HCT116 (cell line): Measurements from ENCODE around the gene UTF1. TPM values are rescaled to one million over a fixed set of nuclear protein-coding genes. Genes with fewer than 3 reads are reported as not detected.

ENCODE experiments used
- ATAC-seq: fragments of 200-7000 bp; cut with Tn5 transposase; 2 replicates; pipeline ENCODE4 v1.9.1; 2020; ENCODE audit warnings: mild to moderate bottlenecking, moderate library complexity
- BruUV-seq: library from RNA; stranded (reverse); fragments of 400-500 nt; replicated peaks from 2 replicates; lab custom pipeline; 2021; lab: Mats Ljungman, UMichigan
- CTCF ChIA-PET: fragments of 300-600 bp; sonication (Branson Sonifier 250); formaldehyde crosslinking; loops from one replicate; lab custom pipeline; 2021; ENCODE audit warnings: antibody characterized with exemption; lab: Charles Lee
- POLR2A ChIA-PET: fragments of 300-600, 350-600 bp; sonication (Branson Sonifier 250); formaldehyde crosslinking; loops from one replicate; lab custom pipeline; 2021; ENCODE audit warnings: antibody characterized with exemption; lab: Charles Lee
- RAD21 ChIA-PET, 2 experiments: fragments of 300-600 bp; sonication (Branson Sonifier 250); formaldehyde crosslinking; loops; one replicate each; lab custom pipeline; 2023; ENCODE audit warnings: low total read pairs in 2 of 2; ENCODE audit not compliant: uncharacterized antibody in 2 of 2, unreplicated experiment in 2 of 2, low non-redundant PET in 1 of 2; lab: Charles Lee
- DNase-seq: peaks from one replicate; pipeline ENCODE4 v3.0.0-alpha.2; 2010; ENCODE audit warnings: low read depth, low spot score
- H2AFZ ChIP-seq: fragments of 200-600 bp; shearing (Covaris generic), sonication (generic); 2 replicates; pipeline ENCODE4 v1.6.1; 2017; ENCODE audit warnings: low read depth, mixed run types, mixed read lengths, antibody characterized with exemption, low read length; ENCODE audit not compliant: poor library complexity, severe bottlenecking
- H3K27ac ChIP-seq: 2 replicates; pipeline ENCODE4 v1.5.1; 2012; ENCODE audit warnings: low read depth, low read length
- H3K27me3 ChIP-seq: fragments of 200-600 bp; sonication (generic); 2 replicates; pipeline ENCODE4 v1.6.1; 2016; ENCODE audit warnings: mixed run types, low read length, mixed read lengths; ENCODE audit not compliant: insufficient read depth
- H3K36me3 ChIP-seq, 2 experiments: fragments of 200-500 bp in 1 of 2; fragments of 200-600 bp in 1 of 2; sonication (Bioruptor generic) in 1 of 2; sonication (generic) in 1 of 2; 2 replicates each; pipeline versions ENCODE4 v1.5.1 to v1.6.1; 2014 to 2016; ENCODE audit warnings: low read length in 2 of 2, inconsistent platforms in 1 of 2, mixed read lengths in 1 of 2, mixed run types in 1 of 2; ENCODE audit not compliant: insufficient read depth in 2 of 2, control insufficient read depth in 1 of 2
- H3K4me1 ChIP-seq, 2 experiments: fragments of 200-600 bp in 1 of 2; sonication (generic) in 1 of 2; 2 replicates each; pipeline versions ENCODE4 v1.5.1 to v1.6.1; 2012 to 2017; ENCODE audit warnings: low read length in 2 of 2, inconsistent platforms in 1 of 2, mild to moderate bottlenecking in 1 of 2, mixed read lengths in 1 of 2, mixed run types in 1 of 2, moderate library complexity in 1 of 2; ENCODE audit not compliant: insufficient read depth in 2 of 2, control insufficient read depth in 1 of 2
- H3K4me2 ChIP-seq: fragments of 200-600 bp; sonication (generic); 2 replicates; pipeline ENCODE4 v1.6.1; 2017; ENCODE audit warnings: mixed run types, low read length, mixed read lengths
- H3K4me3 ChIP-seq, 2 experiments: fragments of 200-600 bp in 1 of 2; sonication (generic) in 1 of 2; replicated peaks in 1 of 2; 2 replicates each; pipeline ENCODE4 v1.5.1; 2011 to 2016; ENCODE audit warnings: low read length in 2 of 2, control low read depth in 1 of 2, low read depth in 1 of 2, mild to moderate bottlenecking in 1 of 2, mixed read lengths in 1 of 2, mixed run types in 1 of 2
- H3K79me2 ChIP-seq: fragments of 200-600 bp; sonication (generic); 2 replicates; pipeline ENCODE4 v1.6.1; 2017; ENCODE audit warnings: mild to moderate bottlenecking, mixed run types, low read length, moderate library complexity, mixed read lengths; ENCODE audit not compliant: insufficient read depth
- H3K9ac ChIP-seq: fragments of 200-600 bp; sonication (generic); 2 replicates; pipeline ENCODE4 v1.6.1; 2016; ENCODE audit warnings: low read length, mixed read lengths
- H3K9me2 ChIP-seq: fragments of 200-600 bp; sonication (generic), shearing (Covaris generic); 2 replicates; pipeline ENCODE4 v1.6.1; 2017; ENCODE audit warnings: mixed run types, mild to moderate bottlenecking, moderate library complexity; ENCODE audit not compliant: insufficient read depth
- H3K9me3 ChIP-seq, 2 experiments: fragments of 200-500 bp in 1 of 2; fragments of 200-600 bp in 1 of 2; sonication (Bioruptor generic) in 1 of 2; sonication (generic) in 1 of 2; 2 replicates each; pipeline ENCODE4 v1.6.1; 2014 to 2017; ENCODE audit warnings: low read length in 2 of 2, mixed read lengths in 2 of 2, inconsistent platforms in 1 of 2, low read depth in 1 of 2, mild to moderate bottlenecking in 1 of 2, mixed run types in 1 of 2, moderate library complexity in 1 of 2; ENCODE audit not compliant: control insufficient read depth in 1 of 2, insufficient read depth in 1 of 2
- H4K20me1 ChIP-seq: fragments of 200-600 bp; sonication (generic), shearing (Covaris generic); 2 replicates; pipeline ENCODE4 v1.6.1; 2017; ENCODE audit warnings: mixed run types, mild to moderate bottlenecking, moderate library complexity; ENCODE audit not compliant: insufficient read depth
- ATF3 ChIP-seq: IDR thresholded peaks from 2 replicates; pipeline ENCODE4 v1.6.1; 2012
- CTCF ChIP-seq, 3 experiments: fragments of 200-600 bp in 1 of 3; sonication (generic) in 1 of 3; IDR thresholded peaks in 2 of 3; conservative IDR thresholded peaks in 1 of 3; 2 replicates each; pipeline ENCODE4 v1.5.1; 2012 to 2017; ENCODE audit warnings: low read depth in 2 of 3, low read length in 2 of 3, antibody characterized with exemption in 1 of 3, borderline replicate concordance in 1 of 3, control low read depth in 1 of 3, mild to moderate bottlenecking in 1 of 3, mixed read lengths in 1 of 3, mixed run types in 1 of 3, moderate library complexity in 1 of 3; ENCODE audit not compliant: insufficient read depth in 1 of 3
- ELF1 ChIP-seq: IDR thresholded peaks from 2 replicates; pipeline ENCODE4 v1.6.1; 2012; ENCODE audit warnings: low read depth, borderline replicate concordance
- EZH2 ChIP-seq: fragments of 200-600 bp; sonication (generic); IDR thresholded peaks from 2 replicates; pipeline ENCODE4 v1.6.1; 2017; ENCODE audit warnings: antibody characterized with exemption, mixed run types
- intact Hi-C: fragments of 100-400 bp; cut with micrococcal nuclease; formaldehyde crosslinking; loops from 2 replicates; pipeline ENCODE4 v1.10.0; 2022
- total RNA-seq: library from RNA; stranded (reverse); gene quantifications from one replicate; pipeline ENCODE4 v1.2.1, GENCODE V29; 2021; ENCODE audit not compliant: unreplicated experiment

UTF1 gene
- total RNA-seq, 1 experiment from 2014 or later: not detected

- Histone ChIP-seq H3K9ac (no peak overlapping the region), H3K4me1 (no peaks in the 10 kb centered on the region), H3K79me2 (no peaks in the 10 kb centered on the region), H3K27ac (no peak overlapping the region), H3K9me2 (no peaks in the 10 kb centered on the region), H2AFZ (no peak overlapping the region), H3K4me3 (no peak overlapping the region), H3K4me2 (no peak overlapping the region), H4K20me1 (no peaks in the 10 kb centered on the region), H3K9me3 (no peaks in the 10 kb centered on the region), H3K36me3 (no peaks in the 10 kb centered on the region), H3K27me3 (no peaks in the 10 kb centered on the region)
- POLR2A ChIA-PET: no interaction called here
- DNase-seq (no peak), ATAC-seq (no peak)
- CTCF ChIA-PET: no interaction called here
- intact Hi-C loops: no loop called here
- TF ChIP-seq CTCF (IDR thresholded peaks at IDR 0.05 in 2 of 3, conservative IDR thresholded peaks at IDR 0.05 in 1 of 3; ENCODE audit: borderline replicate concordance in 1 of 3, insufficient read depth in 1 of 3, low read depth in 2 of 3, low read length in 2 of 3): no peak
- TF ChIP-seq ATF3: no peak
- no peak for TF ChIP-seq ELF1
- RAD21 ChIA-PET: no interaction called here
- BruUV-seq: no TSS peak
Measured at GRCh38 chr10:133199488-133199885, 30.5 kb upstream of the UTF1 start.

GRCh38 chr10:133199992-133200611, 29.9 kb upstream of the UTF1 start:
- POLR2A ChIA-PET: no interaction called here
- BruUV-seq: no TSS peak
- CTCF ChIA-PET: no interaction called here
- intact Hi-C loops: no loop called here
- Histone ChIP-seq H3K79me2 (no peaks in the 10 kb centered on the region), H3K4me1 (no peaks in the 10 kb centered on the region), H2AFZ (no peak overlapping the region), H3K9me2 (no peaks in the 10 kb centered on the region), H4K20me1 (no peaks in the 10 kb centered on the region), H3K9me3 (no peaks in the 10 kb centered on the region), H3K27me3 (no peaks in the 10 kb centered on the region), H3K27ac (no peak overlapping the region), H3K4me3 (no peak overlapping the region), H3K9ac (no peak overlapping the region), H3K4me2 (no peak overlapping the region), H3K36me3 (no peaks in the 10 kb centered on the region)
- no peak for TF ChIP-seq EZH2
- DNase-seq (no peak), ATAC-seq (no peak)
- RAD21 ChIA-PET: no interaction called here
